IPS-18a (cell line): ENCODE results near the gene INPP5A.

Experiments used
- H3K27ac ChIP-seq: one replicate; pipeline ENCODE4 v1.5.1; 2013; ENCODE audit warnings: low read length
- H3K27me3 ChIP-seq: one replicate; pipeline ENCODE4 v1.6.1; 2013; ENCODE audit warnings: mild to moderate bottlenecking, low read length; ENCODE audit not compliant: control insufficient read depth, insufficient read depth
- H3K36me3 ChIP-seq: one replicate; pipeline ENCODE4 v1.6.1; 2013; ENCODE audit warnings: low read depth, low read length; ENCODE audit not compliant: control insufficient read depth
- H3K4me1 ChIP-seq: one replicate; pipeline ENCODE4 v1.6.1; 2013; ENCODE audit warnings: low read depth, low read length; ENCODE audit not compliant: control insufficient read depth
- H3K4me3 ChIP-seq: one replicate; pipeline ENCODE4 v1.5.1; 2013; ENCODE audit warnings: low read length
- H3K9ac ChIP-seq: one replicate; pipeline ENCODE4 v1.6.1; 2013; ENCODE audit warnings: mild to moderate bottlenecking, low read length, moderate library complexity
- H3K9me3 ChIP-seq: one replicate; pipeline ENCODE4 v1.6.1; 2013; ENCODE audit warnings: low read depth, low read length; ENCODE audit not compliant: control insufficient read depth

INPP5A gene

GRCh38 chr10:132756591-132756990 is 219.0 kb downstream of the INPP5A start:
- no peak overlapping the region for H3K27ac ChIP-seq
- H3K27me3 ChIP-seq: no peaks in the 10 kb centered on the region
- no peak overlapping the region for H3K9ac ChIP-seq
- no peaks in the 10 kb centered on the region for H3K4me1 ChIP-seq
- no peaks in the 10 kb centered on the region for H3K36me3 ChIP-seq
- no peaks in the 10 kb centered on the region for H3K9me3 ChIP-seq
- H3K4me3 ChIP-seq: no peak overlapping the region

GRCh38 chr10:132757171-132757570 is 219.6 kb downstream of the INPP5A start:
- Histone ChIP-seq H3K36me3 (no peaks in the 10 kb centered on the region), H3K9me3 (no peaks in the 10 kb centered on the region), H3K4me3 (no peak overlapping the region), H3K27me3 (no peaks in the 10 kb centered on the region), H3K4me1 (no peaks in the 10 kb centered on the region), H3K9ac (no peak overlapping the region), H3K27ac (no peak overlapping the region)

- Histone ChIP-seq H3K4me1 (no peaks in the 10 kb centered on the region), H3K36me3 (no peaks in the 10 kb centered on the region), H3K4me3 (no peak overlapping the region), H3K9ac (no peak overlapping the region), H3K9me3 (no peaks in the 10 kb centered on the region), H3K27ac (no peak overlapping the region), H3K27me3 (no peaks in the 10 kb centered on the region)
These were observed 221.3 kb downstream of the INPP5A start for GRCh38 chr10:132758865-132759264.

- no peak overlapping the region for H3K27ac ChIP-seq
- H3K9ac ChIP-seq: no peak overlapping the region
- H3K4me1 ChIP-seq: no peaks in the 10 kb centered on the region
- no peaks in the 10 kb centered on the region for H3K9me3 ChIP-seq
- no peak overlapping the region for H3K4me3 ChIP-seq
- no peaks in the 10 kb centered on the region for H3K36me3 ChIP-seq
- no peaks in the 10 kb centered on the region for H3K27me3 ChIP-seq
These were observed 223.9 kb downstream of the INPP5A start for GRCh38 chr10:132761395-132762060.

GRCh38 chr10:132762267-132762666 is 224.7 kb downstream of the INPP5A start:
- no peak overlapping the region for H3K27ac ChIP-seq
- no peaks in the 10 kb centered on the region for H3K4me1 ChIP-seq
- H3K36me3 ChIP-seq: no peaks in the 10 kb centered on the region
- no peaks in the 10 kb centered on the region for H3K9me3 ChIP-seq
- H3K27me3 ChIP-seq: no peaks in the 10 kb centered on the region
- H3K4me3 ChIP-seq: no peak overlapping the region
- no peak overlapping the region for H3K9ac ChIP-seq

- Histone ChIP-seq H3K9ac (no peak overlapping the region), H3K27ac (no peak overlapping the region), H3K27me3 (no peaks in the 10 kb centered on the region), H3K36me3 (no peaks in the 10 kb centered on the region), H3K4me1 (no peaks in the 10 kb centered on the region), H3K9me3 (no peaks in the 10 kb centered on the region), H3K4me3 (no peak overlapping the region)
These were observed 226.0 kb downstream of the INPP5A start for GRCh38 chr10:132763545-132763944.

- Histone ChIP-seq H3K4me3 (no peak overlapping the region), H3K36me3 (no peaks in the 10 kb centered on the region)
These were observed 226.5 kb downstream of the INPP5A start for GRCh38 chr10:132764108-132764507.

GRCh38 chr10:132765435-132765834 is 227.8 kb downstream of the INPP5A start:
- no peaks in the 10 kb centered on the region for H3K27me3 ChIP-seq
- H3K9ac ChIP-seq: no peak overlapping the region
- H3K4me3 ChIP-seq: no peak overlapping the region
- H3K36me3 ChIP-seq: no peaks in the 10 kb centered on the region
- H3K27ac ChIP-seq: no peak overlapping the region
- H3K4me1 ChIP-seq: no peaks in the 10 kb centered on the region
- H3K9me3 ChIP-seq: no peaks in the 10 kb centered on the region

More at GRCh38 chr10:132764108-132764507, 226.5 kb downstream of the INPP5A start:
- no peaks in the 10 kb centered on the region for H3K27me3 ChIP-seq
- H3K27ac ChIP-seq: no peak overlapping the region
- H3K4me1 ChIP-seq: no peaks in the 10 kb centered on the region
- no peaks in the 10 kb centered on the region for H3K9me3 ChIP-seq
- H3K9ac ChIP-seq: no peak overlapping the region

- Histone ChIP-seq H3K9me3 (no peaks in the 10 kb centered on the region), H3K27ac (no peak overlapping the region), H3K4me1 (no peaks in the 10 kb centered on the region), H3K4me3 (no peak overlapping the region), H3K36me3 (no peaks in the 10 kb centered on the region), H3K27me3 (no peaks in the 10 kb centered on the region), H3K9ac (no peak overlapping the region)
These were observed 228.7 kb downstream of the INPP5A start for GRCh38 chr10:132766291-132766690.

- H3K9ac ChIP-seq: no peak overlapping the region
- H3K27me3 ChIP-seq: no peaks in the 10 kb centered on the region
- H3K4me3 ChIP-seq: no peak overlapping the region
- H3K4me1 ChIP-seq: no peaks in the 10 kb centered on the region
- H3K27ac ChIP-seq: no peak overlapping the region
- no peaks in the 10 kb centered on the region for H3K36me3 ChIP-seq
- no peaks in the 10 kb centered on the region for H3K9me3 ChIP-seq
These were observed 231.0 kb downstream of the INPP5A start for GRCh38 chr10:132768346-132769248.

- Histone ChIP-seq H3K4me3 (no peak overlapping the region), H3K27me3 (no peaks in the 10 kb centered on the region), H3K27ac (no peak overlapping the region), H3K36me3 (no peaks in the 10 kb centered on the region), H3K9me3 (no peaks in the 10 kb centered on the region), H3K9ac (no peak overlapping the region), H3K4me1 (no peaks in the 10 kb centered on the region)
These were observed 232.8 kb downstream of the INPP5A start for GRCh38 chr10:132770061-132771021.
